ENCODE data around the gene MBD2. TPM values are rescaled to one million over a fixed set of nuclear protein-coding genes. Genes with fewer than 3 reads are reported as not detected.
"Not testable (repeated sequence)": the region's sequence is repeated elsewhere in the genome, so short reads cannot be mapped to it uniquely, and the experiment has no call there.

MBD2 gene
- total RNA-seq, 1 donor from 2014 or later, result 26.7 TPM

DNA sequence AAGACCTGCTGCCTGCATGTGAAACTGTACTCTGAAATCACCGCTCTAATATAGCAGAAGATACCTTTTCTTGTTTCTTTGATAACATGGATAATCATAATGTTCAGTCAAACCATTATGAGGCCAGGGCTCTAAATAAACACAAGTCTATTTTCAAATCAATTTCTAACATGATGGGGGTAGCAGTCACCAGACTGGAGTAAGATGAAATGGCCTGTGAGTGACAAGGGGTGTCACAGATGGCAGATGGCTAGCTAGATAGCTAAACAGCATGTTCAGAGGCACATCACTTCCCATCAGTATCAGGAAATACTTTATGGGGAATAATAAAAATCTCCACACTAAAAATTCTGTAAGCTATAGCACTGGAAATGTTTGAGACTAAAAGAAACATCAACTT, 14.0 kb downstream of the MBD2 start:
- Histone ChIP-seq H3K36me3 (ENCODE audit: control insufficient read depth, insufficient read depth, low read length) (no peaks in the 10 kb centered on the region), H3K27me3 (ENCODE audit: control insufficient read depth, insufficient read depth, low read length) (no peaks in the 10 kb centered on the region), H3K4me3 (ENCODE audit: low read depth, low read length) (no peak overlapping the region)
- no peak for DNase-seq (ENCODE audit: low read depth)
- TF ChIP-seq, protein P1, sequence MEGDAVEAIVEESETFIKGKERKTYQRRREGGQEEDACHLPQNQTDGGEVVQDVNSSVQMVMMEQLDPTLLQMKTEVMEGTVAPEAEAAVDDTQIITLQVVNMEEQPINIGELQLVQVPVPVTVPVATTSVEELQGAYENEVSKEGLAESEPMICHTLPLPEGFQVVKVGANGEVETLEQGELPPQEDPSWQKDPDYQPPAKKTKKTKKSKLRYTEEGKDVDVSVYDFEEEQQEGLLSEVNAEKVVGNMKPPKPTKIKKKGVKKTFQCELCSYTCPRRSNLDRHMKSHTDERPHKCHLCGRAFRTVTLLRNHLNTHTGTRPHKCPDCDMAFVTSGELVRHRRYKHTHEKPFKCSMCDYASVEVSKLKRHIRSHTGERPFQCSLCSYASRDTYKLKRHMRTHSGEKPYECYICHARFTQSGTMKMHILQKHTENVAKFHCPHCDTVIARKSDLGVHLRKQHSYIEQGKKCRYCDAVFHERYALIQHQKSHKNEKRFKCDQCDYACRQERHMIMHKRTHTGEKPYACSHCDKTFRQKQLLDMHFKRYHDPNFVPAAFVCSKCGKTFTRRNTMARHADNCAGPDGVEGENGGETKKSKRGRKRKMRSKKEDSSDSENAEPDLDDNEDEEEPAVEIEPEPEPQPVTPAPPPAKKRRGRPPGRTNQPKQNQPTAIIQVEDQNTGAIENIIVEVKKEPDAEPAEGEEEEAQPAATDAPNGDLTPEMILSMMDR (IDR thresholded peaks at IDR 0.05; ENCODE audit: insufficient read depth, low read length, poor library complexity, severe bottlenecking), result no peak

DNA sequence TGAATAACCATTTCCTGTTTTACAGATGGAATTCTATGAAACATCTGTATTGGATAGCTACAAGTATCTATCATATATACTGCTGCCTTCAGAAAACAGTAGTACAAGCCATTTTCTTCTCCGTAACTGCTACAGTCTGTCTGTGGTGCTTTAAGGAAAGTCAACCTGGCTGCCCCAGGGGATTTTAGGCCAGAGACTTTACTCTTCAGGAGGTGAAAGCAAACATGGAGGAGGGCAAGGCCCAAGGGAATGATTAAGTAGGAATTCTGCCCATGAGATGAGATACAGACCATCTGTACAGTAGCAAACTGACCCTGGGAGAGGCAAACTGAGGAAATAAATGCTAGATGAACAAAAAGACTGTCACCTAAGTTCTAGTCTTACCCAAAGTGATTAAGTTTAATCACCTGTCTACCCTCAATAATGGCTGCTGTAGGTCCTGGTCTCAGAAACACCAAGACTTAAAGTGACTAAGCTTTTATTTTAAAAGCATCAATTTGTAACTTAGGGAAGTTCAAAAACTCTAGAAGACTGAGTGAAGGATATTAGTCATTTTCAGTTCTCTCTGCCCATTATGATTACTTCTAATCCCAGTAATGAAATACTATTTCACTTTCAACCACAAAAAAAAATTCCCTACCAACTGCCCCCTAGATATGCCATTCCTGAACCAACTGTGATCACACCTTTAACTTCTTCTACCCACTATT, 14.8 kb downstream of the MBD2 start:
- H3K36me3 ChIP-seq (ENCODE audit: control insufficient read depth, insufficient read depth, low read length), result no peaks in the 10 kb centered on the region
- DNase-seq (ENCODE audit: low read depth), result no peak
- H3K4me3 ChIP-seq (ENCODE audit: low read depth, low read length), result no peak overlapping the region
- no peaks in the 10 kb centered on the region for H3K27me3 ChIP-seq (ENCODE audit: control insufficient read depth, insufficient read depth, low read length)
- TF ChIP-seq, protein P1 (IDR thresholded peaks at IDR 0.05; ENCODE audit: insufficient read depth, low read length, poor library complexity, severe bottlenecking), result no peak

DNA sequence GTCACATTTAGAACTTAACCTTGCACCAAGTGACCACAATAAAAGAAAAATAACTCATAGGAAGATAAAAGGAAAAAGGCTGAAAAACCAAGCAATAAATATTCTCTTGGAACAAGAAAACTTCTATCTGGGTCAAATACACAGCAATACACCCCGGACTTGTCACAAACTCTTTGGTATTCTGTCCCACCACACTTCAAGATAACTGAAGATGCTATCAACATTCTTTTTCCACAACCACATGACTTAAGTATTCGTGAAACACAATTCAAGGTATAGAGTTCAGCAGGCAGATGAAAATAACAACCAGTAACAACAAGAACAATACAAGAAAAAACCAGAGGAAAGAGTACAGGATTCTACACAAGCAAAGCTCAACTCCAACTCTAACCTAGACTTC, 18.0 kb downstream of the MBD2 start:
- H3K27me3 ChIP-seq (ENCODE audit: control insufficient read depth, insufficient read depth, low read length), result no peaks in the 10 kb centered on the region
- no peak overlapping the region for H3K4me3 ChIP-seq (ENCODE audit: low read depth, low read length)
- peaks cover 2% of the 10 kb centered on the region for H3K36me3 ChIP-seq (ENCODE audit: control insufficient read depth, insufficient read depth, low read length)
- no peak for DNase-seq (ENCODE audit: low read depth)
- TF ChIP-seq, protein P1 (IDR thresholded peaks at IDR 0.05; ENCODE audit: insufficient read depth, low read length, poor library complexity, severe bottlenecking), result no peak

DNA sequence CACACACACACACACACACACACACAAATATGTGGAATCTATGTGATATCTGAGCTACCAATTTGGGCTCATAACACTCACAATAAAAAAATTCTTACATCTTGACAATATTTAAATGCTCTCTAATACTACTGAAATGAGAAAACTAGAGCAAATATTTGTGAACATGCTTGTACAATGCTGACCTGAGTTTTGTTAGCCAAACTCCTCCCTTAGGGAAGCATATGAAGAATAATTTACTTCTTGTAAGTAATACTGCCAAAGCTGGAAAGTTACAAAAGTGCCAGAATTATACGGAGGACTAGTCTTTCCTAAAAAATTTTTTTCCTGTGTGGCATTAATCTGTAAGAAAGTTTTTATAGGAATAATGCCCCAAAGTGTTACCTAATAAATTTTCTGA, 18.5 kb downstream of the MBD2 start:
- no peak overlapping the region for H3K4me3 ChIP-seq (ENCODE audit: low read depth, low read length)
- TF ChIP-seq, protein P1 (IDR thresholded peaks at IDR 0.05; ENCODE audit: insufficient read depth, low read length, poor library complexity, severe bottlenecking), result no peak
- DNase-seq (ENCODE audit: low read depth), result no peak
- no peaks in the 10 kb centered on the region for H3K27me3 ChIP-seq (ENCODE audit: control insufficient read depth, insufficient read depth, low read length)
- peaks cover 2% of the 10 kb centered on the region for H3K36me3 ChIP-seq (ENCODE audit: control insufficient read depth, insufficient read depth, low read length)

DNA sequence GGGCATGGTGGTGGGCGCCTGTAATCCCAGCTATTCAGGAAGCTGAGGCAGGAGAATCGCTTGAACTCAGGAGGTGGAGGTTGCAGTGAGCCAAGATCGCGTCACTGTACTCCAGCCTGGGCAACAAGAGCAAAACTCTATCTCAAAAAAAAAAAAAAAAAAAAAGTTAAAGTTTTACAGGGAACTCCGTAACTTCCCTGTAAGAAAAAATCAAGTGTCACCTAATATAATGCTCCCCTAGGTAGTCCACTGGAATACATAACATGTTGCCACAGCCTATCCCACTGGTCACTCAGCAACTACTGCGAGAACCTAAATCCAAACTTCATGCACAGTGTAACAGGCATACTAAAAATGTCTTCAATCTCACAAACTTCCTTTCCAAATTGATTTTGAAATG, 19.0 kb downstream of the MBD2 start:
- DNase-seq (ENCODE audit: low read depth); H3K36me3 ChIP-seq (ENCODE audit: control insufficient read depth, insufficient read depth, low read length); H3K27me3 ChIP-seq (ENCODE audit: control insufficient read depth, insufficient read depth, low read length); H3K4me3 ChIP-seq (ENCODE audit: low read depth, low read length): not testable (repeated sequence)

DNA sequence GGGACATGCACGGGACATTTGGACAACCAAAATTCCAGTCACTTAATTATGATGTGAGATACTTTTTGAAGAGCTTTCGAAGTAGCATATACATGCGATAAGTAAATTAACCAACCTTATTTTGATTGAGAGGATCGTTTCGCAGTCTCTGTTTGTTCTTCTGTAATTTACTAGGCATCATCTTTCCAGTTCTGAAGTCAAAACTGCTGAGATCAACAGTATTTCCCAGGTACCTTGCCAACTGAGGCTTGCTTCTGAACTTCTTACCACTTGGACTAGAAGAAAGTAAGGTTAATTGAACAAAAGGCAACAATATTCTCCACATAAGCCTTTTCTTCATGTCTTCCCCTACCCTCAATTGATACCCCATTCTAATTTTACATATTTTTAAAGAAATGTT, 19.6 kb downstream of the MBD2 start:
- TF ChIP-seq, protein P1 (IDR thresholded peaks at IDR 0.05; ENCODE audit: insufficient read depth, low read length, poor library complexity, severe bottlenecking), result no peak
- DNase-seq (ENCODE audit: low read depth), result no peak
- peaks cover 2% of the 10 kb centered on the region for H3K36me3 ChIP-seq (ENCODE audit: control insufficient read depth, insufficient read depth, low read length)
- H3K4me3 ChIP-seq (ENCODE audit: low read depth, low read length), result no peak overlapping the region
- H3K27me3 ChIP-seq (ENCODE audit: control insufficient read depth, insufficient read depth, low read length), result no peaks in the 10 kb centered on the region
